ENCODE results near the gene UQCR11.

Gene UQCR11

DNA sequence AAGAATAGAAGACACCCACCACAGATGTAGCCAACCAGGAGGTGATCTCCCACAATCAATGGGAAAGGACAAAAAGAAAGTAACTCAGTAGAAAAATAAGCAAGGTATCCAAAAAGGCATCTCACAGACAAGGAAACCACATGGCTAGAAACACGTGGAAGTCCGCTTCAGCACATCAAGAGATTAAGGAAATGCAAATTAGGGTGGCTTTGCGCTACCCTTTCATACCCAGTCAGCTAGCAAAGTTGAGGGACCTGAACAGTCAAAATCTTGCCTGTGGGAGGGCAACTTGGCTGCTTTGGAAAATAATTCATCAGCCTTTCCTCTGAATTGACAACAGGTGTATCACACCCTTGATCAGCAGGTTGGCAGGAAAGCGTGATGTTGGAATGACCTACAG lies 11.6 kb upstream of the UQCR11 start:
- no peak for DNase-seq (ENCODE audit: low read depth in 2 of 2)

DNA sequence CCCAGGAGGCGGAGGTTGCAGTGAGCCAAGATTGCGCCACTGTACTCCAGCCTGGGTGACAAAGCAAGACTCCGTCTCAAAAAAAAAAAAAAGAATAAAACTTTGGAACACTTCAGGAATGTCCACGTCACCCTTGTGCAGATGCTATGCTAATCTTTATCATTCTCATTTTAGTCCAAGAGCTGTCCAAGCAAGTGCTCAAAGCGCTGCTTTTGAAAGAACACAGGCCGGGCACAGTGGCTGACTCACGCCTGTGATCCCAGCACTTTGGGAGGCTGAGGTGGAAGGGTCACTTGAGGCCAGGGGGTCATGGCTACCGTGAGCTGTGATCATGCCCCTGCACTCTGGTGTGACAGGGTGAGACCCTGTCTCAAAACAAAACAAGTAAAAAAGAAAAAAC lies 11.1 kb upstream of the UQCR11 start:
- no peak for DNase-seq (ENCODE audit: low read depth in 2 of 2)

DNA sequence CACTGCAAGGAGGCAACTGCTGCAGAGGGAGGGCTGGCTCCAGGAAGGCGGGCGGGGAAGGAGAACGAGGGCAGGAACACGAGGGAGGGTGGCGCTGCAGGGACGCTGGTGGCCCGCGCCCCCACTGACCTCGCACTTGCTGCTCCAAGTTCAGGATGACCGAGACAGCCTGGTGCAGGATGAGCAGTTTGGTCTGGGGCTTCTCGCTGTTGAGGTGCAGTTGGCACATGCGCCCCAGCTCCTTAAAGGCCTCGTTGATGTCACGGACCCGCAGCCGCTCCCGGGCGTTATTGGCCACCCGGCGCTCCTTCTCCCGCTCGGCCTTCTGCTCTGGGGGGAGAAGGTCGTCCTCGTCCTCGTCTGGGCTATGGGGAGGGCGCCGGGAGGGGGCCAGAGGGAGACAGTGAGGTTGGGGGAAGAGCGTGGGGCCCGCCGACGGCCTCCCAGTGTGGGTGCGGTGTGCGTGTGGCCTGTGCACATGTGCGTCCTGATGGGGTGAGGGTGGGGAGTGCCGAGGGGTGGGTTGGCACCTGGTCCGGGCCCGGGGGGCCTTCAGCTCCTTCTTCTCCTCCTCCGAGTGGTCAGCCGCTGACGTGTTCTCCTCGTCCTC lies 10.0 kb upstream of the UQCR11 start:
- no peak for DNase-seq (ENCODE audit: low read depth in 2 of 2)

DNA sequence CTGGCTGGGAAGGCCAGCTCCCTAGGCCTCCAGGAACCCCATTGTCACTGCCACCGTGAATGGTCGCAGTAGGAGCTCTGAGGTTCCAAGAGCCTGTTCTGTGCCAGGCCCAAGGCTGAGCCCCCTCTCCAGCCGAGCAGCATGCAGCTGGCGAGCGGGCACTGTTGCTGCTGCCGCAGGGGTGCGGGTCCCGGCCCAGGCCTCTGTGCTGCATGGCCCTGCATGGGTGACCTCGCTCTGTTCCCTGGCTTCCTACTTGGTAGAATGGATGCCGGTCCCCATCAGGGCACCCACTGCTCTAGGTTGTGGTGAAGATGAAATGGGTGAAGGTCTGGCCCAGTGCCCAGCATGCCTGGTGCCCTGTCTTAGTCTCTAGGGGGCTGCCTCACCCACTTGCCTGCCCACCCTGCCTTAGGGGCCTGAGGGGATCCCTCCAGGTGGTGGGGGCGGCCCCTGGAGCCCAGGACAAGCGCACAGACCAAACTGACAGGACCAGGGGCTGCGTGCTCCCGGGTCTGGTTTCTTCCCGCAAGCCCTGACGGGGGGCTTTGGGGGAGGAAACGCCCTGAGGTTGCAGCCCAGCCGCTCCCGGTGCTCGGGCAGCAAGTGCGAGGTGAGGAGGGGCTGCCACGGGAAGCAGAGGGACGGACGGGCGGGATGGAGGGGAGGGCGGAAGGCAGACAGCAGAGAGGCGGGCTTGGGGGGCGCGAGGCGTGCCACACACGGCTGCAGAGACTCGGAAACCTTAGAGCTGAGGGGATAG lies 8.7 kb upstream of the UQCR11 start:
- DNase-seq (ENCODE audit: low read depth in 2 of 2) = no peak

DNA sequence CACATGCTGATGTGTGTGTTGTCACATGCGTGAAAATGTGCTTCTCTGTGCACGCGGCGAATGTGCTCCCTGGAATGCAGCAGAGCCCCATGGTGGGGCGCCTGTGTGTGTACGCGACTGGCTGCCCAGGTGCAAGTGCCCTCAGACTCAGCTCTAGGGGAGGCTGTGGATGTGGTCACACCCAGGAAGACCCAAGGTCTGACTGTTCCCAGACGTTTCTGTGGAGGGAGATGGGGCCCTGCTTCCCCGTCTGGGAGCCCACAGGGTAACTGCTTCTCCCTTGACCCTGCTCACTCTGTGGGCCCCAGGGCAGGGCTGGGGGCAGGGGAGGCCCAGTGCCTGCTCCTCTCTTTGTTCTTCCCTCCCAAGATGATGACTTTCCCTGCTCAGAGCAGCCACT lies 7.9 kb upstream of the UQCR11 start:
- no peak for DNase-seq (ENCODE audit: low read depth in 2 of 2)

DNA sequence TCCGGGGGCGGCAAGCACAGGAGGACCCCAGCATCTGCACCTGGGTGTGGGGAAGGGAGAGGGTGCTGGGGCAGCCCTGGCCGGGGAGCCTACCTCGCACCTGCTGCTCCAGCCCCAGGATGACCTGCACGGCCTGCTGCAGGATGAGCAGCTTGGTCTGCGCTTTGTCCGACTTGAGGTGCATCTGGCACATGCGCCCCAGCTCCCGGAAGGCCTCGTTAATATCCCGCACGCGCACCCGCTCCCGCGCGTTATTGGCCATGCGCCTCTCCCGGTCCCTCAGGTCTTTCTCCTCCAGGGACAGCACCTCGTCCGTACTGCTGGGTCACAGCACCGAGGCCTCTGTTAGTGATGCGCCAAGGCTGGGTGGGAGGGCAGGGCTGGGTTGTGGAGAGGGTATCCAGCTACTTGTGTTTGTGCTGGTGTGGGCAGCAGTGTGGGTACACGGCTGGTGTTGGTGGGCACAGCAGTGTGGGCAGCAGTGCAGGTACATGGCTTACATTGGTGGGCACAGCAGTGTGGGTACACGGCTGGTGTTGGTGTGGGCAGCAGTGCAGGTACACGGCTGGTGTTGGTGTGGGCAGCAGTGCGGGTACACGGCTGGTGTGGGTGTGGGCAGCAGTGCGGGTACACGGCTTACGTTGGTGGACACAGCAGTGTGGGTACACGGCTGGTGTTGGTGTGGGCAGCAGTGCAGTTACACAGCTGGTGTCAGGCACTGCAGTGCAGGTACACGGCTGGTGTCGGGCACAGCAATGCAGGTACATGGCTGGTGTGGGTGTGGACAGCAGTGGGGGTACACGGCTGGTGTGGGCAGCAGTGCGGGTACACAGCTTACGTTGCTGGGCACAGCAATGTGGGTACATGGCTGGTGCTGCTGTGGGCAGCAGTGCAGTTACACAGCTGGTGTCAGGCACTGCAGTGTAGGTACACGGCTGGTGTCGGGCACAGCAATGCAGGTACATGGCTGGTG lies 7.1 kb upstream of the UQCR11 start:
- DNase-seq (ENCODE audit: low read depth in 2 of 2) = no peak

DNA sequence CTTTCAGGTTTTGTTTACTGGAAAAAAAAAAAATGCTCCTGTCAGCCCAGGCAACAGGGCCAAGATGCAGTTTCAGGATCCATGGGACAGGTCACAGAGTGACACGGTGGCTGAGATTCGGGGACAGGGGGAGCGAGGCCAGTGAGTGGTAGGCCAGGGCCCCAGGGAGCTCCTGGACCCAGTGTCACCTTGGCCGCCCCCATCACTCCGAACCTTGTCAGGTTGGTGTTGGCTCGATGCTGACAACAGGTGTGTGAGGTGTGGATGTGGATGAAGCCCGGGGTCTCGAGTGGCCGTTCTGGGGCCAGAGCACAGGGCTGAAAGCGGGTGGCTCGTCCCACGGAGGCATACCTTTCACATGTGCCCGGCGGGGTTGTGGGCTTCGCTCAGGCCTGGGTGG lies 6.1 kb upstream of the UQCR11 start:
- DNase-seq (ENCODE audit: low read depth in 2 of 2) = no peak

DNA sequence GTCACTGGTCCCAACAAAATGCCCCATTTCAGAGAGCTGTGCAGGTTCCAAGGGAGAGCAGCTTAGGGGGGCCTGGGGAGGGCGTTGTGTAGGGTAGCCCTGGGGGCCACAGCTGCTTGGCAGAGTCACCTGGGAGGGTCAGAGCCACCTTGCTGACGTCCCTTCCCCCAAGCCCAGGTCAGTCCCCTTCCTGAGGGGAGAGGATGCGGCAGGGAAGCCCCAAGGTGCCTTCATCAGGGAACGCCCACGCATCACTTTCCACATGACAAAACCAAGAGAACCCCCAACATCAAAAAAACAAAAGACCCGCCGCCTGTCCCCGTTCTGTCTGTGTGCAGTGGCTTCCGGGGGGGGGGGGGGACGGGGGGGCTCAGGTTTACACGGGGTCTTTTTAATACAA lies 5.3 kb upstream of the UQCR11 start:
- no peak for DNase-seq (ENCODE audit: low read depth in 2 of 2)

DNA sequence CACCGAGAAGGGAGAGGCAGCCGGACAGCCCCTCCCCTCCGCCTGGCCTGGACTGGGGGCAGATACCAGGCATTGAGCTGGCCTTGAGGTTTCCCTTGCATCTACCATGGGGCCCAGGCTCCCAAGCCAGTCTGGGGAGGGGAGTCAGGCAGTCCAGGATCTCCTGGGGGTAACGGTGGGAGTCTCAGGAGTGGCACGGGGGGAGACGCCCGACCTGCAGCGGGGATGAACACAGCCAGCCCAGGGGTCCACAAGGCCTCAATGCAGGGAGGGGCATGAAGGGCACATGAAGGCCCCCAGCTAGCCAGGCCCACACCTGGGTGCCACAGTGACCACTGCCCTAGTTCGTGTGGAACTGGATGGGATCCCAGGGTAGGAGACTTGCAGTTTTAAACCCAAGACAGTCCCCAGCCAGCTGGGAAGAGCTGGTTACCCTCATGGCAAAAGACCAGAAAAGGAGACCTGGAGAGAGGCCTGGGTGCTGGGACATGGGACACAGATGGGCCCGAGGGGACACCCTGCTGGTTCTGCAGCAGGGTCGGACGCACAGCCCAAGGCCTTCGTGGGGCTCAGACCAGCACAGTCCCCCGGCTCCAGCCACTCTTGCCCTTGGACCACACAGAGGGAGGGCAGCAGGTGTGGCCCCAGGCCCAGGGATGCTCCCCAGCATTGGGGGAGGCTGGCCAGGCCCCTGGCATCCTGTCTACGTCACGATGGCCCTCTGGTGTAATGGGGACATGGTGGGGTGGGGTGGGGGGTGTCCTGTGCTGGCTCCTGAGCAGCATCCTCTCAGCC lies 4.6 kb upstream of the UQCR11 start:
- DNase-seq (ENCODE audit: low read depth in 2 of 2) = no peak

DNA sequence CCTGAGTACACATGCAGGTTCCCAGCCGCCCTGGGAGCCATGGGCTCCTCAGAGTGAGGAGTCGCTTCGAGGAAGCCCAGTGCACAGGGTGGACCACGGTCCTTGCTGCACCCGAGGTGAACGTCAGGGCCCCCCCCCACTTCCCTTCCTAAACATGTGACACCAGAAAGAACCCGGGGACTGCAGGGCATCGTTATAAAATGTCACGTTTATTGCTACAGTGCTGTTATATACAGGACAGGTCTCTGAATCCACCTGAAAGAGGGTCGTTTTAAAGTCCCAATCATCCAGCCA lies 3.8 kb upstream of the UQCR11 start:
- no peak for DNase-seq (ENCODE audit: low read depth in 2 of 2)

DNA sequence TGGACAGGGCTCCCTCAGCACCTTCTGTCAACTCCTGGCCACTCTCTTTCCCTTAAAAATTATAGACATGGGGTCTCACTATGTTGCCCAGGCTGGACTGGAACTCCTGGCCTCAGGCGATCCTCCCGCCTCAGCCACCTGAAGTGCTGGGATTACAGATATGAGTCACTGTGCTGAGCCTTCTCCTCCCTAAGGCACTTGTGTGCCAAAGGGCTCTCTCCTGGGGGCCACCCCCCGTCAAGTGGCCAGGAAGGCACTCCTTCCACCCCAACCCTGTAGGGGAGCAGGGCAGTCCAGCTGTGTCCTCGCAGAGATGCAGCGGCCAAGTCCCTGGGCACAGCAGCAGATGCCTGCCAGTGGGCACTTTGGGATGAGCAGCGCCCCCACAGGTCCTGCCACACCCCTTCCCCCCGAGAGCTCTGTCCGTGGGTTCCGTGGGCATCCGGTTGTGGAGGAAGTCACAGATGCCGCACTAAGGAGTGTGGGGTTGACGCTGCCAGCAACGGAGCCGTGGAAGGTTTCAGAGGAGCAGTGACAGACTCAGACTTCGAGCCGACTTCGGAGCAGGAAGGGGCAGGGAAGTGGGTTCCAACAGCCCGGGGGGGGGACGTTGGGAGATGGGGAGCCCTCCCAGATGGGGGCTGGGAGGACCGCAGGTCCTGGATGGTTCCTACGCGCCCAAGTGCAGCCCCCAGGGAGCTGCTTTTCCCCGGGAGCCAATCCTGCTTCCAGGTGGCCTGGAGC lies 3.3 kb upstream of the UQCR11 start:
- no peak for DNase-seq (ENCODE audit: low read depth in 2 of 2)

DNA sequence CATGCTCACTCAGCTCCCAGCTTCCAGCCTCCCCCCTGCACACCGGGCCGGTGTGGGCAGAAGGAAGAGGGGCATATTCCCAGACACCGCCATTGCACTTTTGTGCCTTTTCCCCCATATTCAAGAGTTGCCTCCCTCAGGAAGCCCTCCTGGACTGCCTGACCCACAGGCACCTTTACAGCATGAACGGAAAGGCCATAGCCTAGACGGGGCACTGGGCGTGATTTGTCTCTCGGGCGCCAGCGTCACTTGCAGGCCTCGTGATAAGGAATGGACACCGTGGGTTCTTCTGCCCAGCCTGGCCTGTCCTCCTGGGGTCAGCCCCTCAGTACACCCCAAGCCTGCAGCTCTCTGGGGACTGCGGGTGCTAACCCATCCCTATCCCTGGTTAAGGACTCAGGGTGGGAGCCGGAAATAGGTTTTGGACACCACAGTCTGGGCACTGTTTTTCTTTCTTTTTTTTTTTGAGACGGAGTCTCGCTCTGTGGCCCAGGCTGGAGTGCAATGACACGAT lies 933 bp upstream of the UQCR11 start:
- DNase-seq (ENCODE audit: low read depth in 2 of 2) = no peak

DNA sequence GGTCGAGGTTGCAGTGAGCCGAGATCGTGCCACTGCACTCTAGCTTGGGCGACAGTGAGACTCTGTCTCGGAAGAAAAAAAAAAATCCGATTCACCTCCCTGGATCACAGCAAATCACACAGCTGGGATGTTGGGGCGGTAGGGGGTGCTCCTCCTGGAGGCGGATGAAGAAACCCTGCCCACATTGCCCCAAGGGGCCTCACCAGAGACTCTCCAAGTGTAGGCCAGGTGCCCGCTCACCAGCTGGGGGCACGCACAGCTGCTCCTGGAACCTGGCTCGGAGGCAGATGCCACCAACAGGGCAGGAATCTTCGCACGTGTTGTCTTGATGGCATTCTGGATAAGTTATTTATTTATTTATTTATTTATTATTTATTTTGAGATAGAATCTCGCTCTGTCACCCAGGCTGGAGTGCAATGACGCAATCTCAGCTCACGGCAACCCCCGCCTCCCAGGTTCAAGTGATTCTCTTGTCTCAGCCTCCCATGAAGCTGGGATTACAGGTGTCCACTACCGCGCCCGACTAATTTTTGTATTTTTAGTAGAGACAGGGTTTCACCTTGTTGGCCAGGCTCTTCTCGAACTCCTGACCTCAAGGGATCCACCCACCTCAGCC lies 3.1 kb downstream of the UQCR11 start:
- DNase-seq (ENCODE audit: low read depth in 2 of 2) = no peak

DNA sequence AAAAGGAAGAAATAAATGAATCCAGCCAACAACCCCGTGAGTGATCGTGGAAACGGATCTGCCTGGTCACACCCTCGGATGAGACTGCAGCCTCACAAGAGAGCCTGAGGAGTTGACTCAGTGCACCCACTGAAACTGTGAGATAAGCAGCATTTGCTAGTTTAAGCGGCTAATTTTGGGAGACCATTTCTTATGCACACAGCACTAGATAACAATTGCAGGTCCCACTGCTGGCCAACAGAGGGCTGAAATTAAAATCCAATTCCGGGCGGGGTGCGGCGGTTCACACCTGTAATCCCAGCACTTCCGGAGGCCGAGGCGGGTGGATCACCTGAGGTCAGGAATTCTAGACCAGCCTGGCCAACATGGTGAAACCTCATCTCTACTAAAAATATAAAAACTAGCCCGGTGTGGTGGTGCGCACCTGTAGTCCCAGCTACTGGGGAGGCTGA lies 3.6 kb downstream of the UQCR11 start:
- DNase-seq (ENCODE audit: low read depth in 2 of 2) = no peak

DNA sequence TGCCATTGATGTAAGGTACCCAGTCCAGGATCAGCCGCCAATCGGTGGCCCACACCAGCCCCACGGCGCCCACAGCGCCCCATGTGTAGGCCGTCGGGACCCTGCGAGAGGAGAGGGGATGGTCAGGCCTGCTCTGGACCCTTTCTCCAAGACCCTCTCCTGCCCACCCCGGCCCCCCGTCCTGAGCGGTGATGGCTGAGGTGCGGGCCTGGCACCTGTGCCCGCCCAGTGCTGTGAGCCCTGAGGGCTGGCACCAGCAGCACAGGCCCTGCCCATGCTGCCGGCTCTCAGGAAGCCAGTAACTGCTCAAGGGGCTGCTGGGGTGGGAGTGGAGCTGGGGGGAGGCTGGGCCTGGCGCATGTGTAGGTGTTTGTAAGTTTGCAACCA lies 5.8 kb downstream of the UQCR11 start:
- DNase-seq (ENCODE audit: low read depth in 2 of 2) = no peak

DNA sequence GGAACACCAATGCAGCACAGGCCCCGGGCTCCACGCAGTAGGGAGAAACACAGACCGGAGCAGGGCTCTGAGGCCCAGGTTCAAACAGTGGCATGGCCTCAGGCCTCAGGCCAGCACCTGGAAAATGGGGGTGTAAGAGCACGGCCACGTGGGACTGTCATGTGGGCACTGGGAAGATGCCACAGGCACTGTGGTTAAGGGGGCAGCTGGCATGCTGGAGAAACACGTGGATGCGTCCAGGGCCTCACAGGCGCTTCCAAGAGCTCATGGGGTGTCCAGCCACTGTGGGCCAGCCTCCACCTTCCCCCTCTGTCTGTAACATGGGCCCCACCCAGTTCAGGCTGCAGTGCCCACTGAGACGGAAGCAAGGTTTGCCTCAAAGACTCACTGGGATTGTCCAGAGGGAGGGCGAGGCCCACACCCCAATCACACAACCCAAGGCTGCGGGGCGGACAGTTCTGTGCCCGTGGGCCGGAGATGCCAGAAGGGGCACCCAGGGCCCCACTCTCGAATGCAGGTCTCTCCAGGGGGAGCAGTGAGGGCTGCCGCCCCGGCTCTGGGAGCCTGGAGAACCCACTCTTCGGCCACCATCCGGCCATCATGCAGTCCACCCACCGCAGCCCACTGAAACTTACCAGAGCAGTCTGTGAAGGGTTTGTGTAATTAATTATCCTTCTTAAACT lies 6.3 kb downstream of the UQCR11 start:
- no peak for DNase-seq (ENCODE audit: low read depth in 2 of 2)

DNA sequence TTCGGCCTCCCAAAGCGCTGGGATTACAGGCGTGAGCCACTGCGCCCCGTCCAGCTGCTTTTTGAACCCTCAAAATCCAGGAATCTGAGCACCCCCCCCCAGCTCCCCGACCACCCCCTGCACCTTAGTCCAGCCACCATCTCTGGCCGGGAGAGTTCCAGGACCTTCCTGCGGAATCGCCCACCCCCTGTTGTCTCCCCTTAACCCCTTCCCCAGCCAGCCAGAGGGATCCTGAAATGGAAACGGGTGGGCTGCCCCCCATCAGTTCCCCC lies 11.8 kb downstream of the UQCR11 start:
- no peak for DNase-seq (ENCODE audit: low read depth in 2 of 2)

DNA sequence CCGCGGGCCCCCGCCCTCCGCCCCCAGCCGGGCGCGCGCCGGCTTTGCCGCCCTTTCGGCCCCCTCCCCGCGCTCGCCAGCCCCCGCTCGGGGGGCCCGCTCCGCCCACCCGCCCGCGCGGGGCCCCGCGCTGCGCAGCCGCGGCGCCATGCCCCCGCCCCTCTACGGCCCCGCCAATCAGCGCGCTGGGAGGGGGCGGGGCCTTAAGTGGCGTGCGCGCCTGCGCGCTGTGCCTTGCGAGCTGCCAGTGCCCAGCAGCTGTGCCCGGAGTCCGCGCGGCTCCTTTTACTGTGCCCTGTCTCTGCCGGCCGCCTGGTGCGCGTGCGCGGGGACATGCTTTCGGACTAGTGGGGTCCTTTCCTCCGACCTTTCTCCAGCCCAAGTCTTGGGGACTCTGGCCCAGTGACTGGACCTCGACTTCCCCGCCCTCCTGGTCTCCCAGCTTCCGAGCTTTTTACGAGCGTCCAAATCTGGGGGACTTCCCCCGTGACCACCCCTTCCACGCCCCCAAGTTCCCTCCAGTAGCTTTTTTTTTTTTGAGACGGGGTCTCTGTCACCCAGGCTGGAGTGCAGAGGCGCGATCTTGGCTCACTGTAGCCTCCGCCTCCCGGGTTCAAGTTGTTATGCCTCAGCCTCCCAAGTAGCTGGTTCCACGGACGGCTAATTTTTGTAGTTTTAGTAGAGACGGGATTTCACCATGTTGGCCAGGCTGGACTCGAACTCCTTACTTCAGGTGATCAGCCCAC lies 12.3 kb downstream of the UQCR11 start, which contains the start of gene MBD3:
TSS of gene MBD3 (minus strand) at position 111 of the 746 bp plus-strand sequence. CDS start 234 bp downstream, outside the sequence.
- peak; percentile 74 to 83 for DNase-seq (ENCODE audit: low read depth in 2 of 2)

DNA sequence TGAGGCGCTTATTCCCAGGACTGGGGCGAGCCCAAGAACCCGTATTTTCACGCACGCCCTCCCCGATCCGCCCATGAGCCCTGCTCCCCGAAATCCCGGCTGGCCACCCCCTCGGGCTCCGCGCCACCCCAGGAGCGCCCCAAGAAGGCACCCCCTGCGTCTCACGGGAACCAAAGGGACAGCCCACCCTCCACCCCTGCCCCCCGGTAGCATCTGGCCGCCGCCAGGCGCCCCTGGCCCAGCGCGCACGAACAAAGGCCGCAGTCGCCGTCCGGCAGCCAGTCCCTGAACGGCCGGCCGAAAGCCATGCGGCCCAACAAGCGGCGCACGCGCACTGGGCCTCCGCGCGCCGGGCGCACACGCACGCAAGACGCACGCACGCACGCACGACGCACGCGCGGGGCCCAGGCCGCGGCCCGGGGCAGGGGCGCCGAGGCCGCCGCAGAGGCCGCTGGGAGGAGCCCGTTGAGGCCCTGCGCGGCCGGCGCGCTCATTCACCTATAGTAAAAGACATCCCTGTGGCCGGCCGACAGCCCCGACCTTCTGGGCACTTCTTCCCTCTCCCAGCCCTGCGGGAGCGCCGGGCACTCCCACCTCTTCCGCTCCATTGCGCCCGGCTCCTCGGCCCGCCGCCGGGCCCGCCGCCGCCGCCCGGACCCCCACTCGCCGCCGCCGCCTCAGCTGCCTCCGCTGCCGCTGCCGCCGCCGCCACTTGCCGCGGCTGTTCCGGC lies 13.1 kb downstream of the UQCR11 start:
- DNase-seq (ENCODE audit: low read depth in 2 of 2) = peak; percentile 58 to 77
